Suppressor macrophage (primary cell): ENCODE results near the gene ZRANB1.

Experiments used
- DNase-seq, 4 experiments: peaks; one replicate each; pipeline ENCODE4 v3.0.0-alpha.2; 2020 to 2022

Gene ZRANB1

DNA sequence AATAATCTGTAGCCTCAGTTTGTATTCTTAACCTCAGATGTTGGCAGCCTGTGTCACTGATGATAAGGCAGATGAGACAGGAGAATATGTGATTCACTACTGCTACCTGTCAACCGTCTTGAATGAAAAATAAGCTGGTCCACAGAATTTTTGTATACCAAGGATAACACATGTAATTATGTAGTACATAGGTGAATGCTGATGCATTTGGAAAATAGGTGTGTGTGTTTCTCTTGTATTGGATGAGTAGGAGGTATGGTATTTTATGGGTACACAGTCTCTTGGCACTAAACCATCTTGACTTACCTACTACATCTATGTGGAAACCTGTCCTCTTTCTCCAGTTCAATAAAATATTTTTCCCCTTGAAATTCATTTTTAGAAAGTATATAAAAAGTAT, 20.7 kb upstream of the ZRANB1 start:
- DNase-seq: no peak

DNA sequence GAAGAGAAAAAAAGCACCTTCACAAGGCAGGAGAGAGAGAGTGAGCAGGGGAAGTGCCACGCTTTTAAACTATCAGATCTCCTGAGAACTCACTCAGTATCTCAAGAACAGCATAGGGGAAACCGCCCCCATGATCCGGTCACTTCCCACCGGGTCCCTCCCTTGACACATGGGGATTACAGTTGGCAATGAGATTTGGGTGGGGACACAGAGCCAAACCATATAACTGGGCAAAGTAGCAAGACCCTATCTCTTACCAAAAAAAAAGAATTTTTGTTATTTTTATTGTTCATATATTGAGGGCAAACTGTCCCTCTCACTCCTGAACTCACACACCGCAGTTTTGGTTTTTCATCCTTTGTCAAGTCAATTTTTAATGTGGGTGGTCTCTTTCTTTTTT, 18.2 kb upstream of the ZRANB1 start:
- no peak for DNase-seq

DNA sequence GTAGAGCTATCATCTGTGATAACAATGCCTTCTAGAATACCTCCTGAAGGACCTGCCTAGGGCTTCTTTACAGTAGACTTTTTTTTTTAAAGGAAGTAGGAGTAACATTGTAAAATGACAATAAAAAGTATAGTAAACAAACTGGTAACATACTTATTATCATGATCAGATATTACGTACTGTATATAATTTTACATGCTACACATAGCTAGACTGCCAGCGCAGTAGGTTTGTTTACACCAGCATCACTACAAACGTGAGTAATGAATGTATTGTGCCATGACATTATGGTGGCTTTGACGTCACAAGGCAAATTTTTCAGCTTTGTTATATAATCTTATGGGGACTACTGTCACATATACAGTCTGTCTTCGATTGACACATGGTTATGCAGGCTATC, 15.4 kb upstream of the ZRANB1 start:
- no peak for DNase-seq

DNA sequence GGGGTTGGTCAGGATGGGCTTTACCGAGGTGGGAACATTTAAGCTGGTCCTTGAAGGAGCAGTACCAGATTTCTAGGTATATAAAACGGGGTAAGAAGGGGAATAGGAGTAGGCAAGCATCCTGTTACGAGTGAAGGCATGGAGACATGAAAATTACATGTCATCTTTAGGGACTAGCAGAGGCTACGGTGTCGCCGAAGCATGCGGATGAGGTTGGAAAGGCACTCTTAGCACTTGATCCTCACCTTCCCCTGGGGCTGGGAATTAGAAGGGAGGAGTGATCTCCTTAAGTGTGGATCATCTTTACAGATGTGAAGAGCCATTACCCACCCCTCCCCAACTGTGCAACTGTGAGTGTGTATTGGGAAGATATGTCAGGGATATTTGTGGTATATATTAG, 13.8 kb upstream of the ZRANB1 start:
- DNase-seq: no peak

DNA sequence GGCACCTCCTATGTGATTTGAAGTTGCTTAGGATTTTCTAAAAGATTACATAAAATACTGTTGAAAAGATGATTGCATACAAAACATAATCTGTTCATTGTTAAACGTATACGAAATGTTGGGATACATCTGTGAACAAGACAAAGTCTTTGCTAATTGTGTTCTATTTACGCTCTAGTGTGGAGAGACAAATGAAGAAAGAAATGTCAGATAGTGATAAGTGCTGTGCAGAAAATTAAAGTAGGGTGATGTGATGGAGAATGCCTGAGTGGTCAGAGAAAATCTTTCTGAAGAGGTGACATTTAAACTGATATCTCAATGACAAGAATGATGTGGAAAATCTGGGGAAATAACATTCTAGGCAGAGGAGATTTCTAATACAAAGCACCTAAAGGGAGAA, 13.4 kb upstream of the ZRANB1 start:
- no peak for DNase-seq

DNA sequence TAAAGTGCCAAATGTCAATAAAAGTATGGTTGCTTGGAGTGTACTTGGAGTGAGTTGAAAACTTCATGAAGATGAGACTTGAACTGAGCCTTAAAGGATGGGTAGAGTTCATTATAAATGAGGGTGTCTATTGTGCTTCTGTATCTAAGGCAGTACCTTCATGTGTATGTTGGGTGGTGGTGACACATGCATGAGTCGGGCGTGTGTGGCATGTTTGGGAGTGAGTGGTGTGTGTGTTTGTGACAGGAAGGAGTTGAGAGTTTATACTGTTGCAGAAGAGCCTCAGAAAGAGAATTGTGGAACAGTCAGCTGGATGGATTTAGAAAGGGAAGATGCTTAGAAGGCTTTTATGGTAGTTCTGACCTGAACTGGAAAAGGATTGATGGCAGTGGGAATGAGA, 6.0 kb upstream of the ZRANB1 start:
- DNase-seq: peak in 1 of 4 experiments; percentile 14

DNA sequence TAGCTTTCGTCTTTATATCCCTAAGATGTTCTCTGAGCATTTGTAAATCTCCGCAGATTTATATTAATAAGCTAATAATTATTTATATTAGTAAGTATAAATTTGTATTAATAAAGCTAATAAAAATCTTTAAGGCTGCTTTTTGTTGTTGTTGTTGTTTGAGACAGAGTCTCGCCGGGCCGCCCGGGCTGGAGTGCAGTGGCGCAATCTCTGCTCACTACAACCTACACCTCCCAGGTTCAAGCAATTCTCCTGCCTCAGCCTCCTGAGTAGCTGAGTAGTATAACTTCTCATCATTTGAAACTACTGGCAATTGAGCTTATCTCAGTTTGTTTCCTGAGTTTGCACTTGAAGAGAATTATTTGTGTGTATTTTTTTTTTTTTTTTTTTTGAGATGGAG, 5.1 kb upstream of the ZRANB1 start:
- no peak for DNase-seq

DNA sequence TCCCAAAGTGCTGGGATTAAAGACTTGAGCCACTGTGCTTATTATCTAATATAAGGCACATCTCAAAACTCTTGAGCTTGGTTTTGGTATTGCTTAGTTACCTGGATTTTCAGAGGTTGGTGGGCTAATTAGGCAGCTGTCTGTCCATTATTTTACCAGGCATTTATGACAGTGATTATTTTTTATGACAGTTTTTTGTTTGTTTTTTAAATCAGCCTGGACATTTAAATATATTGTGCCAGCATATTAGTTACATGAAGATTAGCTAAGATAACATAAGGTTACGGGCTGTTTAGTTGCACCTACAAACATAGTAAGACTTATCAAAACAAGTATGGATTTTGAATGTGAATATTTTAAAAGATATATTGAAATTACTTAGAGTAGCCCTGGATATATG, 2.6 kb upstream of the ZRANB1 start:
- DNase-seq: no peak

DNA sequence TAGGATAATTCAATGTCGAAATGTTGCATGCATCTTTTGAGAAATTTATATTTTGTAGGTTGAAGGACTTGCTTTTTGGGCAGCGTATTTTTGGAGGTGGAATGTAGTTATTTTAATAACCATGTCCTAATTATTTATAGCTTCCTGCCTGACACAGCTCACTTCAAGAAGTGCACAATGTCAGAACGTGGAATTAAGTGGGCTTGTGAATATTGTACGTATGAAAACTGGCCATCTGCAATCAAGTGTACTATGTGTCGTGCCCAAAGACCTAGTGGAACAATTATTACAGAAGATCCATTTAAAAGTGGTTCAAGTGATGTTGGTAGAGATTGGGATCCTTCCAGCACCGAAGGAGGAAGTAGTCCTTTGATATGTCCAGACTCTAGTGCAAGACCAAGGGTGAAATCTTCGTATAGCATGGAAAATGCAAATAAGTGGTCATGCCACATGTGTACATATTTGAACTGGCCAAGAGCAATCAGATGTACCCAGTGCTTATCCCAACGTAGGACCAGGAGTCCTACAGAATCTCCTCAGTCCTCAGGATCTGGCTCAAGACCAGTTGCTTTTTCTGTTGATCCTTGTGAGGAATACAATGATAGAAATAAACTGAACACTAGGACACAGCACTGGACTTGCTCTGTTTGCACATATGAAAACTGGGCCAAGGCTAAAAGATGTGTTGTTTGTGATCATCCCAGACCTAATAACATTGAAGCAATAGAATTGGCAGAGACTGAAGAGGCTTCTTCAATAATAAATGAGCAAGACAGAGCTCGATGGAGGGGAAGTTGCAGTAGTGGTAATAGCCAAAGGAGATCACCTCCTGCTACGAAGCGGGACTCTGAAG, 620 bp downstream of the ZRANB1 start:
- peak; percentile 35 to 58 (median 41) for DNase-seq

DNA sequence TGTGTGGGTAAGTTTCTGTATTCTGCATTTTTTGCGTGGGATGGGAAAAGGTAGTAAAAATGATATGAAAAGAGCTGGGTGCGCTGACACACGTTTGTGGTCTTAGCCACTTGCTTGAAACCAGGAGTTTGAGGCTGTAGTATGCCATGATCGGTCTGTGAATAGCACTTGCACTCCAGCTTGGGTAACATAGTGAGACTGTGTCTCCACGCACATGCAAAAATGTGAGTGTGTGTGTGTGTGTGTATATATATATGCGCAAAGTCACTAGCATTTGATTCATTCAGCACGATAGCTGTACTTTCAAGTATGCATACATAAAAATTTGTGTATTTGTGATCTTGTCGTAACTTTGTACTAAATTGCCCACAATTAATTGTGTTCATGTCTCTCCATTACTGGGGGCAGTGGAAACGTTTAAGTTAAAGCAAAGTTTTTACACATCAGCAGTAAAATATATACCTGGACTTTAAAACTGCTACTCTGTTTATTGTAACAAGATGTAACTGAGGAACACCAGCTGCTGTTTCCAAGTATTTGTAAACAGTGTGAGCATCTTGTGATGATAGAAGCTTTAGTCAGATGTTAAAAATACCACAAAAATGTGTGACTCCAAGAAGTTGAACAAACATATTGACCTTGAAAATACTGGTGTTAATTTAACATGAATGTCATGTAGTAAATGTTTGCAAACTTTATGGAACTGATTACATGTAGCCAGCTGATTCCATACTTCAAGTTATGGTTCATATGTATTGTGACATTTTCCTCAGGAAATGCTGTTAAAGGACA, 1.6 kb downstream of the ZRANB1 start:
- DNase-seq: peak; percentile 12 to 78 (median 49)

DNA sequence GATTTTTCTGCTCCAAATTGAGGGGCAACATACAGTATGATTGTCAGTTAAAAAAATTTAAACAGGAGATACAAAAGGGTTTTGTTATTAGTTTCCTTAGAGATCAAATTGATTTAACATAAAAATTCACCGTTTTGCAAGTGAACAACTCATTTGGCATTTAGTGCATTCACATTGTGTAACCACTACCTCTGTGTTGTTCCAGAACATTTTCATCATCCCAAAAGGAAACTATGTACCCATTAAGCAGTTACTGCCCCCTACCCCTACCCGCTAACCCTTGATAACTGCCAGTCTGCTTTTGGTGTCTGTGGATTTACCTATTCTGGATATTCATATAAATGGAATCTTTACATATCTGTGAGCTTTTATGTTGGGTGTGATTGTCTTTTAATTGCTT, 3.1 kb downstream of the ZRANB1 start:
- peak in 1 of 4 experiments; percentile 10 for DNase-seq

DNA sequence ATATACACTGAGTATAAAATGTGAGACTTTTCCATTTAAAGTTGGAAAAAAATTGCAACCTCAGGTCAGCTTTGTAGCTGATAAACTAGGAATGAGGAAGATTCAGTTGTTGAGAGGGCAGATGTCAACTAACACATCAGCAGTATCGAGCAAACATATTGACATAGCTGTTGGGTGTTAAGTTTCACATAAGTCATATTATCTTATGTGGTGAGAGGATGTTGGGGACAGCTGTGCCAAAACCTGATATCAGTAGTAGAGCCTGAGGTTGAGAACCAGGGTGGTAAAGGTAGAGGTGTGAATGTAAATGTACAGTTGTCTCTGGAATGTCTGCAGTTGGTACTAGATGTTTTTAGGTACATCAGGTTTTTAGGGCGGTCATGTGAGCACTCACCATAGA, 5.0 kb downstream of the ZRANB1 start:
- no peak for DNase-seq

DNA sequence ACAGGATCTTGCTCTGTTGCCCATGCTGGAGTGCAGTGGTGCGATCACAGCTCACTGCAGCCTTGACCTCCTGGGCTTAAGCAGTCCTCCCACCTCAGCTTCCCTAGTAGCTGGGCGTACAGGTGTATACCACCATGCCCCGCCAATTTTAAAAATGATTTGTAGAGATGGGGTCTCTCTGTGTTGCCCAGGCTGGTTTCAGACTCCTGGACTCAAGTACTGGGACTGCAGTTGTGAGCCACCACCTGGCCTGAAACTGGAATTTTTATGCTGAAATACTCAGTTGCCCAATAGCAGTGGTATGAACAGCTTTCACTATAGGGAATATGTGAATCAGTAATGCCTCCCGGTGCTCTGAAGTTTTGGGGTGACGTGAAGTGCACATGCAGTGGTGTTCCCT, 7.6 kb downstream of the ZRANB1 start:
- no peak for DNase-seq

DNA sequence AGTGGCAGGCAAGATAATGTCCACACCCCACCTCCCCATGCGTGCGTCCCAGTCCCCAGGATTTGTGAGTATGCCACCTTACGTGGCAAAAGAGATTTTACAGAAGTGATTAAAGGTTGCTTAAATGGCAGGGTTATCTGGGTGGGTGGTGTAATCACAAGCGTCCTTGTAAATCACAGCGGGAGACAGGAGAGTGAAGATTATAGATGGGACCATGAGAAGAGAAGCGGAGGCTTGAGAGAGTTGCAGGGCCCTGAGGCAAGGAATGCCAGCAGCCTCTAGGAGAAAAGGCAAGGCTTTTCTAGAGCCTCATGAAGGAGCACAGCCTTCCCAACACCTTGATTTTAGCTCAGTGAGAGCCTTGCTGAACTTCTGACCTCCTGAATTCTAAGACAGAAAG, 10.2 kb downstream of the ZRANB1 start:
- DNase-seq: no peak

DNA sequence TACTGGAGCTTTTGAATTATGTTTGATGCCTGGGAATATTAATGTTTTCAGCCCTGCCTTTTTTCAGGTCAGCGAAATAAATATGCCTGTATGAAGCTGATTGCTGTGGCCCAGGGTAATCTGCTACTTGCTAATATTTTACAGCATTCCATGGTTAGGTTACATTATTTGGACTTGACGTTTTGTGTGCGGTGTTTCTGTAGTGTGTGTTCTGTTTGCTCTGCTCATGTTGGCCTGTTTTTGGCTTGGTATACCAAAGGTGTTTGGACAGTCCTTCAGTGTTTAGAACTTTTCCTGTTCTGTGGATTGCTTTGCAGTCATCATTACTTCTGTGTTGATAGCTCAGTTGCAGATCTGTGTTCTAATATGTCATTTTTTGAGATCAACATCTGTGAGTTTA, 11.5 kb downstream of the ZRANB1 start:
- no peak for DNase-seq

DNA sequence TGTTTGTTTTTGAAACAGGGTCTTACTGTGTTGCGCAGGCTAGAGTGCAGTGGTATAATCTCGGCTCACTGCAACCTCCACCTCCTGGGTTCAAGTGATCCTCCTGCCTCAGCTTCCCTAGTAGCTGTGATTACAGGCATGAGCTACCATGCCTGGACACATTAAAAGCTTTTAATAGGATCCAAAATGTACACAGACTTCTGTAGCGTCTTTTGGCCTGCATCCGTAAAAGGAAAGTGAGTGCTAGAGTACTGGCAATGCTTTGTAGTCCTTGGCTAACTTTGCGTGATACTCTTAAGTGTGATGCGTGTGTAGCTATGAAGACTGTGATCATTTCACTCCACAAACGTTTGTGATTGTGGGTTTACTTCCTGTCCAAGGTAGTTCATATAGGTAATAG, 13.3 kb downstream of the ZRANB1 start:
- DNase-seq: no peak

DNA sequence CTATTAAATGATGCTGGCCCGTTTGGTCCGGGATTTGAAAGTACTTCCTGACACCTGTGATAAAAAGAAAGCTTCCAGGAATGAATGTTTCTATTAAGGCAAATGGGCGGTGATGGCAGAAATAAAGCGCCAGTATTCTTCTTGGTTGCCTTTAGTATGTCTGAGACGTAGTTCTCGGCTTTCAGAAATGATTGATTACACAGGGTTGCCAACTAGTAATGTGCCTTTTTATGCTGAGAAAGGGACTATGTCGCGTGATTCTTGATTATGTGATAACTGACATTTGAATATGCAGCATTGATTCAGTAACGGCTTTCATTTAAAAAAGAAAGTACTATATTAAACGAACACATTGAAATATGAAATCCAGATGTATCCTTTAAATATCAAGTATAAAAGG, 13.9 kb downstream of the ZRANB1 start:
- no peak for DNase-seq

DNA sequence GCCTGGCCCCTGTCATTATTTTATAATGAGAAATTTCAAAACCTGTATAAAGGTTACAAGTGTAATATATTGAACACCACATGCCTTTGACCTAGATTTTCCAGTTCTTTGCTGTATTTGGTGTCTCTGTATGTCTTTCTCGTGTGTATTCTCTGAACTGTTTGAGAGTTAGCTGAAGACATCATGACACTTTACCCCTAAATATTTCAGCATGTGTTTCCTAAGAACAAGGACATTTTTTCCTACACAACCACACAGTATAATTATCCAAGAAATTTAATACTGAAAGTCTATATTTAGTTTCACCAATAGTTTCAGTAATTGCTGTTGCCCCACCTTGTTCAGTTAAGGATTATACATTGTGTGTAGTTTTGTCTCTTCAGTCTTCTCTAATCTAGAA, 14.8 kb downstream of the ZRANB1 start:
- no peak for DNase-seq

DNA sequence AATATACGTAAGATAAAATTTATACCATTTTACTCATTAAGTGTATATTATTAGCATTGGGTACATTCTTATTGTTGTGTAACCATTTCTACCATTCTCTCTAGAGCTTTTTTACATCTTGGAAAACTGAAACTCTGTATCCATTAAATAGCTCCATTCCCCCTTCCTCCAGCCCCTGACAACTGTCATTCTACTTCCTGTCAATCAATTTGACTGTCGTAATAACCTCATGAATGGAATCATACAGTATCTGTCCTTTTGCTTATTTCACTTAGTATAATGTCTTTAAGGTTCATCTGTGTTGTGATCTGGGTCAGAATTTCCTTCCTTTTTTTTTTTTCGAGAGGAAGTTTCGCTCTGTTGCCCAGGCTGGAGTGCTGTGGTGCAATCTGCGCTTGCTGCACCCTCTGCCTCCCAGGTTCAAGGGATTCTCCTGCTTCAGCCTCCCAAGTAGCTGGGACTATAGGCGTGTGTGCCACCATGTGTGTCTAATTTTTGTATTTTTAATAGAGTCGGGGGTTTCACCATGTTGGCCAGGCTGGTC, 15.6 kb downstream of the ZRANB1 start:
- peak; percentile 45 to 76 (median 71) for DNase-seq

DNA sequence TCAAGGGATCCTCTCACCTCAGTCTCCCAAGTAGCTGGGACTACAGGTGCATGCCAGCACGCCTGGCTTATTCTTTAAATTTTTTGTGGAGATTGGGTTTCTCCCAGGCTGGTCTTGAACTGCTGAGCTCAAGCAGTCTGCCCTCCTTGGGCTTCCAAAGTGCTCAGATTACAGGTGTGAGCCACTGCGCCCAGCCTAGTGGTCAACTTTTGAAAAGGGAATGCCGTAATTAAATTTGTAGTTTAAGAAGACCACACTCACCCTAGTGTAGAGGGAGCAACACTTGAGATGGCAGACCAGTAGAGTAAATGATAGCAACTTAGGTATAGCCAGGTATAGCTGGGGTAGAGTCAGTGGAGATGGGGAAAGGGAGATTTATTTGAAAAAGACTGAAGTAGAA, 17.6 kb downstream of the ZRANB1 start:
- no peak for DNase-seq

DNA sequence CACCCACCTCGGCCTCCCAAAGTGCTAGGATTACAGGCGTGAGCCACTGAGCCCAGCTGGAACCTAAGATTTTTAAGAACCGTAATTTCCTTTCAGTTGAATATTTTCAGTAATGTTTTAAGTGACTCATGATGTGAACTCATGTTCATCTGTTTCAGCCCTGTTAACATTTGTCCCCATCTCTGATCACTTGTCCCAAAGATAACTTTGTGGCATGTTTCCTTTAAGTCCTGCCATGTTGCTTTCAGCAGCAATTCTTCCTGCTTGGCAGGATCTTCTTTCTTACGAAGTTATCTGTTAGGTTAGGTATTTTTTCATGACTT, 19.3 kb downstream of the ZRANB1 start:
- no peak for DNase-seq

DNA sequence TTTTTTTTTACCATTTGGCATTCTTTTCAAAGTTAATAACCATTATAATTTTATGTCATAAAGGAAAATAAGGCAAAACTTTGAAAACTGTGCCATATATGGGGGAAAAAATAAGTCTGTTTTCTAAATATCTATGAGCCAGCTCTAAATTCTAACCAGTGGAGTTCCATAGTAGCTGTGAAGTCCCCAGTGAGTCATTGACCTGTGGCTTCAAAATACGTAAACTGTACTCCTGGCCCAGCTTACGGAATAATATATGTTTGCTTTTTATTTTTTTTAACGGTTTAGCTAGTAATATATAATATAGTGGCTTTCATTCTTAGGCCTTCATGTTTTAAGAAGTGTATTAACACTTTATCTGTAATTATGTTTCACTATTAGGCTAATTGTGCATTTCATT, 20.5 kb downstream of the ZRANB1 start:
- no peak for DNase-seq

DNA sequence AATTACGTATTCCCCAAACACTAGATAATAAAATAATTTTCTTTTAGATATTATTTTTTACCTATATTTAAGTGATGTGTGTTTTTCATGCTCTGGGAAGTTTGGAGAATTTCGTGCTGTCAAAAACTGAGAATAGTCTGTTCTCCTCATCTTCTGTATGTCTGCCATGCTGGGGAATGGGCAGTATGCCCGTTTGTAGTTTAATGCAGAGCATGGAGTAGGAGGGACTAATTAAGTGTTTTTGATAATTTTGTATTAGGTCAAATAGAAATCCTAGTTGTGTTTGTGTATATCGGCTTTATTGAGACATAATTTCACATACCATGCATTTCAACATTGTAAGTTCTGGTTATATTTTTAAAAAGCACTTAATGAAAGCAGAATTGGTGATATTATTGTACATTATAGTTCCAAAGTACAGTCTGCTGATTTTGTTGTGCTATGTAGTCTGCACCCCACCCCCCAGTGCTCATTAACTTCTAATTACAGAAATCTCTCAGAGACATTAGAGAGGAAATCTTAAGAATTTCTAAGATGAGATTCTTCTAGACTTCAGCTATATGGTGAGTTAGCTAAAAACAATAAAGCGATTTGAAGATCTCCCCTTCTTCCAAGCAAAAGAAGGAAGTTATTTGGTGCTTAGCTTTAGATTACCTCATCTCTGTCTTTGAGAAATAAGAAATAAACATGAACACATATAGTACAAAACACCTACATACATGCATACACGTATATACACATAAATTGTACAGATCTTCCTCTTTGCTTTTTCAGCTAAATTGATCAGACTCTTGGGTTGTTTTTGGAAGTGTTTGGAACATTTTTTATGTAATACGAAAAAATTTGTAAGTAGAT, 22.2 kb downstream of the ZRANB1 start:
- peak in 2 of 4 experiments; percentile 60 to 67 for DNase-seq
